SK-MEL-5 (cell line): Measurements from ENCODE around the gene TMEM266. TPM values are rescaled to one million over a fixed set of nuclear protein-coding genes. Genes with fewer than 3 reads are reported as not detected.

Source experiments
- DNase-seq: peaks from one replicate; pipeline ENCODE4 v3.0.0-alpha.2; 2016; ENCODE audit warnings: low read depth, low spot score
- in situ Hi-C: cut with HindIII; loops from 2 replicates; pipeline ENCODE4 v1.10.0; 2016; ENCODE audit warnings: low sequenced_read_pairs, high pct_unique_total_duplicates, low pct_unique_long_range_greater_than_20kb
- total RNA-seq: library from RNA; depleted of rRNA; stranded (reverse); fragments of >200 nt; shearing (Covaris generic); gene quantifications from 2 replicates; pipeline ENCODE4 v1.2.3, GENCODE V29; 2014

TMEM266 gene
- total RNA-seq, 1 experiment from 2014 or later: 1.9 TPM

DNA sequence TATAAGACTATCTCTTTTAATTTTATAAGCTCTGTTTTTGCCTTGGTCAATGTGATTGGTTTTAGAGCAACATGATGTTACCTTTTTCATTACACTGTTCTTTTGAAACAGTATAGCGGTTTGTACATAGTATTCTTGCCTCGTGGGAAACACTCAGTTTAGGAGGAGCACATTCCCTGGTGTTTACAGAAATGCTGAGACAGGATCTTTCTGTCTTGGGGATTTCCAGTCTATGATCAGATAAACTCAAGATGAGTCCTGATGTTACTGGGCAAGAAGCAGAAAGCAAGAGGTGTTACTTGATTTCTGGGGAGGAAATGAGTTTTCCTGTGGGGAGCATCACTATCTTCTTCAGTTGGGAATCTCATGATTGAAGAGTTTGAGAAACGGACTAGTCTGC, 2.5 kb downstream of the TMEM266 start:
- in situ Hi-C loops: no loop called here
- no peak for DNase-seq

DNA sequence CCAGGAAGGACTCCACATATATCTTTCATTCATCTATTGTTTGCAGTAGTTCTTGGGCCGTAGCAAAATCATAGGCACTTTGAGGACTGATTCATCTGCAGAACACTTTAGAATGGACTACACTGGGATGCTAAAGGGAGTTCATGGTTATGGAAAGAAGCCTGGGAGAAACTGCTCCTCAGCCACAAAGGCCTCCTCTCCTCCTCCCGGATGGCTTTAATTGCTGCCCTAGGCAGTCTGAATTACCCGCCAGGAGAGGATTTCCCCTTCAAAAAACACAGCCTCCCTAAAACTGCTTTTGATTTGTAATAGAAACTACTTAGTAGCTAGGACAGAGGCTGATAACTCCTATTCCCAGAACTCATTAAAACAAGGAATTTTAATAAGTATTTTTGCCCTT, 4.6 kb downstream of the TMEM266 start:
- in situ Hi-C loops: no loop called here
- no peak for DNase-seq

DNA sequence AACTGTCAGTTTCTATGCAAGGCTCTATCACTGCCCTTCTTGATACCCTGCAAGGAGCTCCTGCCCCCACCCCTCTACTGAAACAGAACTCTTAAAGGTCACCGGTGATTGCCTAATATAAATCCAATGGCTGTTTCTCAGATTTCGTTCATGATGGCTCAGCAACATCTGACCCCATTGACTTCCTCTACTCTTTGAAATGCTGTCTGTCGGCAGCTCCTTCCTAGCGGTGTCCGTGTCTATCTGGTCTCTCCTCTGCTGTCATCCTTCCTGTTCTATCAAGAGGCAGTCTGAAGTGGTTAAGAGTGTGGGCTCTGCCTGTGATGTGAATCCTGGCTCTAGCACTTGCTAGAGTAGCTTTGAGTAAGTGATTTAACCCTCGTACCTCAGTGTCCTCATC, 5.5 kb downstream of the TMEM266 start:
- in situ Hi-C loops: no loop called here
- peak; percentile 38 for DNase-seq

DNA sequence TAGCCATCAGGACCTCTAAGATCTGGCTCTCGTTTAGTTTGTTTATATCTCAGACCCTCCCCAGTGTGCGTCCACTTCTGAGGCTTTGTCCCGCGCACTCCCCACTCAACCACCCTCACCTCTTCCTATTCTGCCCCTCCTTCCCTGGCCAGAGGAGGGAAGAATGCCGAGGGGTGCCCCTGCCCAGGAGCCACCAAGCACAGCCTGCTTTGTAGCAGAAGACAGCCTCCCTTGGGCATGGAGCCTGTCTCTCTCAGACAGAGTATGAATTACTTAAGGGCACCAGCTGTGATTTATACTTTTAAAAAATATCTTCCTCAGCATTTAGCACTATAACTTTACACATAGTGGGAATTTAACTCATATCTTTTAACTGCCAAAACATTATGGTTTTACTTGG, 6.0 kb downstream of the TMEM266 start:
- in situ Hi-C loops: no loop called here
- no peak for DNase-seq

DNA sequence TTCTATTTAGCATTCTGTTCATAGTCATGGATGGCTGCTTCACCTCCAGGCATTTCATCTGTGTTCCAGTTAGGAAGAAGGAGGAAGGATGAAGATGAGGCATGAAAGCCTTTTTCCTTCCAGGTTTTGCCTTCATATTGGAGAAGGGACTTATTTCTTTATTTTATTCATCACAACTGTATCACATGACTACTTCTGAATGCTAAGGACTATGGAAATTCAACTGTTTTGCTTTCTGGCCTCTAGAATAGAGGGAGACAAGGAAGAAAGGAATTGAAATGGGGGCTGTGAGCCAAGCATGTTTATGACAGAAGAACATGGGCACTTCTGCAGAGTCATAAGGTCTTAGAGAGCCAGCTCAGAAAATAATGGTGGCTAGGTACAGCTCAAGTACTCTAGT, 10.4 kb downstream of the TMEM266 start:
- DNase-seq: no peak
- in situ Hi-C loops: no loop called here

DNA sequence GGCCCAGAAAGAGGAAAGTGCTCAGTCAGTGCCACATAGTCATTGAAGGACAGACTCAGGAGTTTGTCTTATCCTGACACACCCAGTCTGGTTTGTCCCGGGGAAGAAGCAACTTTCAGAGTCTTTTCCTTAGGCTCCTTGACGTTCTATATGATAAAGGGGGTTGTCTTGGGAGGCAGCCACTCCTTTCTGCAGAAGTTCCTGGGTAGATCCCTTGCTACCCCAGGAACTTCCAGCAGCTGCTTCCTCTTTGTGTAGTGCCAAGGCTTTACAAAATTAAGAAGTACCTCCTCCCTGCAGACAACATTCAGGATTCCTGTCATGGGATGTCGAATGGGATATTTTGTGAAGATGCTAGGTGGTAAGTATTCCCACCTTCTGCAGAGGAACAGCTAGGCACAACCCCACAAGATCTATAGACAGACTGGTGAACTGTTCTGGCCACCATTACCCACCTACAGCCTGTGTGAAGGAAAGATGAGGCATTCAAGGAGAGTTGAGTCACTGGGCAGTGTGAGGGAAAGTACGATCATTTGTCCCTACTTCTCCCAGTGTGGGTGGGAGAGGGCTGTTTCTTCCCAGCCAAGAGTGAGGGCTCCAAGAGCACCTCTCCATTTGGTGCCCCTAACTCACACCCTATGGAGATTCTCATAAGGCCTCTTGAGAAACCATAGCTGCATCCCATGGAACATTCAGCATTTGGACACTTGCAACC, 11.3 kb downstream of the TMEM266 start:
- in situ Hi-C loops: no loop called here
- DNase-seq: no peak

DNA sequence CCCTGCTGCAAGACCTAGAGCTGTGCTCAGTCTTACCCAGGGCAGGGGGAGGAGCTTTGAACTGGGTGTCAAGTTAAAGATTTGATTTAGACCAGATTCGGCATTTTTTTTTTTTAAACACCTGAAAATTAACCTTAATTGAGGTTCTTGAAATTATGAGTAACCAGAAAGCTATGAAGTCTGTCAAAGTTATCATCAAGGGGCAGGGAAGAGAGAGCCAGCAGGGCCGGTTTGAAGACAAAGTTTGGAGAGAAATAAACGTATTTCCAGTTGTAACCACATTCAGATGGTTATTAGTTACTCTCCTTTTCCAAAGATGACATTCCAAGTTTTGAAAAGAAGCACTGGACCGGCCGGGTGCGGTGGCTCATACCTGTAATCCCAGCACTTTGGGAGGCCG, 12.0 kb downstream of the TMEM266 start:
- no peak for DNase-seq
- in situ Hi-C loops: no loop called here

DNA sequence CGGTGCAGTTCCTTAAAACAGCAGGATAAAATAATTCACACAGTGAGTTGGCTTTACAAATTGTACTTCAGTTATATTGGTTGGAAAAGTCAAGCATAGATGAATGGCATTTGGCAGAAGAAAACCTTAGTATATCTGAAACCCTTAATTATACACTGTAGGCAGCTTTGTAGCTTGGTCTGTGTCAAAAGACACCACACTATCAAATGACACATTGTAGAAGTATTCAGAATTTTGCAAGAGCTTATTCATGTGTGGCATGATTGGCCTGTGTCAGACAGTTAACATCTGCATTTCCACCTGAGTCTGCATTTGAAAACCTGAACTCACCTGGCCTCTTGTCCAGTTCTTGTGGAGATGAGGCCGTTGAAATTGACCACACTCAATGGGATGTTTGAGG, 13.8 kb downstream of the TMEM266 start:
- no peak for DNase-seq
- in situ Hi-C loops: no loop called here

DNA sequence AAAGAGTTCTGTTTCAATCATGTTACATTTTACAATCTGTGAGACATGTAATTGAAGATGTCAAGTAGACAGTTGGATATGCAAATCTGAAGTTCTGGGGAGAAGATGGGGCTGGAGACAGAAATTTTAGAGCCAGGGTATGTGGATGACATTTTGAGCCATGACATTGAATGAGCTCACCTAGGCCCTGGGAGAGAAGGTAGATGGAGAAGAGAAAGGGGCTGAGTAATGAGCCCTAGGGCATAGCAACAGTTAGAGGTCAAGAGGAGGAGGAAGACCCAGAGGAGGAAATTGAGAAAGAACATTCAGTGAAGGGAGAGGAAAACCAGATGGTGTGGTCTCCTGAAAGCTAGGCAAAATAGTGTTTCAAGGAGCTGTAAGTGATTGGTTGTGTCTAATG, 15.3 kb downstream of the TMEM266 start:
- in situ Hi-C loops: no loop called here
- DNase-seq: no peak

DNA sequence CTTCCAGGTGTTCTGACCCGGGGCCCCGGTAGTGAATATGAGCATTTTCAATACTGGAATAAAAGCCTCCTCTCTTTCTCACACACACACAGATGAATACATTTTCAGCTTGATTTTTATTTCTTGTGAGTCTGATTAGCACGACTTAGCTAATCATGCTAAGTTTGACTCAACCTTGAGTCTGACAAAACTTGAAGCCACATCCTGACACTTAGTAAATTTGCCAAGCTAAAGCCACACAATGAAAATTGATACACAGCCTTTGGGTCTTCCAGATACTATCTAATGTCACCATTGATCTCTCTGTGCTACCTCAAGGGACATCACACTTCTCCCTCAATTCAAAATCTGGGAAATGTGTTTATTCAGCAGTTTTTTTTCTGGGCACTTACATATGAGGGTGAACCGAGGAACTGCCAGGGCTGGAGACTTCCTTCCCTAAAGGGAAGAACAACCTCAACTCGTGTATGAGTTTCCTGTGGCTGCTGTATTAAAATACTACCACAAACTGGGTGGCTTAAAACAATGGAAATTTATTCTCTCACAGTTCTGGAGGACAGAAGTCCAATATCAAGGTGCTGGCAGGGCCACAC, 18.6 kb downstream of the TMEM266 start:
- in situ Hi-C loops: no loop called here
- no peak for DNase-seq

DNA sequence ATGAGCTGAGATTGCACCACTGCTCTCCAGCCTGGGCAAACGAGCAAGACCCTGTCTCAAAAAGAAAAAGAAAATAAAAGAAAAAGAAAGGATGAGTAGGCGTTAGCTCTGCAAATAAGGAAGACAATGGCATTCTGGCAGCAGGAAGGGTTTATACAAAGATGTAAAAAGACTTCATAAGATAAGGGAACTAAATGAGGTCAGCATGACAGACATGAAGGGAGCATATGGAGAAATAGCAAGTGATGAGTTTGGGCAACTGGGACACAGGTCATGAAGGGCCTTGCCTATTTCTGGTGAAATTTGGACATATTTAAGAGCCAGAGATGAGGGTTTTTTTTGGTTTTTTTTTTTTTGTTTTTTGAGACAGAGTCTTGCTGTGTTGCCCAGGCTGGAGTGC, 24.5 kb downstream of the TMEM266 start:
- in situ Hi-C loops: no loop called here
- DNase-seq: no peak

DNA sequence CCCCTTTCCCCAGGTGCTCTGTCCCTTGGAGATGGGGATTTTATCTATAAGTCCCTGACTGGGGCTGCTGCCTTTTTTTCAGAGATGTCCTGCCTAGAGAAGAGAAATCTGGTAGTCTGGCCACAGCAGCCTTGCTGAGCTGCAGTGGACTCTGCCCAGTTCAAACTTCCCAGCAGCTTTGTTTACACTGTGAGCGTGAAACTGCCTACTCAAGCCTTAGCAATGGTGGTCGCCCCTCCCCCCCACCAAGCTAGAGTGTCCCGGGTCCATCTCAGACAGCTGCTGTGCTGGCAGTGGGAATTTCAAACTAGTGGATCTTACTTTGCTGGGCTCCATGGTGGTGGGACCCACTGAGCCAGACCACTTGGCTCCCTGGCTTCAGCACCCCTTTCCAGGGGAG, 38.9 kb downstream of the TMEM266 start:
- no peak for DNase-seq
- in situ Hi-C loops: no loop called here

DNA sequence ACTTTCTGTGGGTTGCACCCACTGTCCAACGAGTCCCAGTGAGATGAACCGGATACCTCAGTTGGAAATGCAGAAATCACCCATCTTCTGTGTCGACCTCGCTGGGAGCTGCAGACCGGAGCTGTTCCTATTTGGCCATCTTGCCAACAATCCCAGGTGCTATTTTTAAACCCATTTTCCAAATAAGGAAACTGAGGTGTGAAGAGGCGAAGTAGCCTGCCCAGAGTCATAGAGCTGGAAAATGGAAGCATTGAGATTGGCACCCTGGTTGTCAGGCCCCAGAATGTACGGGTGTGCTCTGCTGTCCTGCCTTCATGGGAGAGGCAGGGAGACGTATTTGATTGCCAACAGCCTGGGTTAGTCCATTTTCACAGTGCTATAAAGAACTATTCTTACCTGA, 39.6 kb downstream of the TMEM266 start:
- DNase-seq: no peak
- in situ Hi-C loops: no loop called here

DNA sequence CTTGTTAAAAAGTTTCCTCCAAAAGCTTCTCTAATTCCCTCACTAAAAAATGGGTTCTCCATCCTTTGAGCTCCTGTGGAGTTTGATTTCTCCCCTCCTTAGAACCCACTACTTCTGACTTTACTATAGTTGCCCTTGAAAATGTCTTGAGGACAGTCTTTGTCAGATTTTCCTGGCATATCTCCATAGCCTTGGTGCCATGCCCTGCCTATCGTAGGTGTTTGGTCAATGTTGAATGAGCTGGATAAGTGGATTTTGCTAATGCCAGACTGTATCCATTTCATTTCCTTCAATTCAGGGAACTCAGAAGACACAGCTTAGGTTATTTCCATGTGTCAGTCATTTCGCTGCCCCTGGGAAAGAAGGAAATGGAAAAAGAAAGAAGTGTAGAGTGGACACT, 40.6 kb downstream of the TMEM266 start:
- no peak for DNase-seq
- in situ Hi-C loops: no loop called here

DNA sequence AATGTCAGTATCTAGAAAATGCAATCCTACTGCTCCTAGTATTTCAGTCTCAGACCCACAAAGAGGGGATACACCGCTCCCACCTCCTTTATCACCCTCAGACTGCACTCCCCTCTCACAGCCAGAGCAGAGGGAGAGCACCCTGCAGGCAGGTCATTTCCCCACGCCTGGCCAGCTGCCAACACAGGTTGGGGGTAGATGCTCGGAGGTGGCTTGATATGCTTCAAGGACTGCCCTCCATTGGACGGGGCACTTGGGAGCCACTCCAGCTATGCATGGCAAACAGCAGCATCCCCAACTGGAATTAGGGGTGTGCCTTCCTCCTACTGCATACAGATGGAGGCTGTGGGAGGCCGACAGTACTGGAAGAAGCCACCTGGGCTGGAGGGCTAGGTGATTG, 41.9 kb downstream of the TMEM266 start:
- in situ Hi-C loops: no loop called here

DNA sequence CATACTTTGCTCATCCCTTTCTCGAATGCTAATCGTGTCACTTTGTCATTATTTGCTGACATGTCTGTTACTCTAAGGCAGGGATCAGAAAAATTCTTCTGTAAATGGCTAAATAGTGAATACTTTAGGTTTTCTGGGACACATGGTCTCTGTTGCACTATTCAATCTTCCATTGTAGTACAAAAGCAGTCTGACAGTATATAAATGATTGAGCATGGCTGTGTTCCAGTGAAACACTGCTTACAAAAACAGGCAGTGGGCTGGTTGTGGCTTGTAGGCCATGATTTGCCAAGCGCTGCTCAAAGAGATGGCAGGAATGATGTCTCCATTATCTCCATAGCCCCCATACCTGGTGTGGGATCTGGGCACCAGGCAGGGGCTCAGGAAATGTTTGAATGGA, 45.6 kb downstream of the TMEM266 start:
- no peak for DNase-seq
- in situ Hi-C loops: no loop called here

More for the DNA sequence above, 41.9 kb downstream of the TMEM266 start:
- DNase-seq: no peak

DNA sequence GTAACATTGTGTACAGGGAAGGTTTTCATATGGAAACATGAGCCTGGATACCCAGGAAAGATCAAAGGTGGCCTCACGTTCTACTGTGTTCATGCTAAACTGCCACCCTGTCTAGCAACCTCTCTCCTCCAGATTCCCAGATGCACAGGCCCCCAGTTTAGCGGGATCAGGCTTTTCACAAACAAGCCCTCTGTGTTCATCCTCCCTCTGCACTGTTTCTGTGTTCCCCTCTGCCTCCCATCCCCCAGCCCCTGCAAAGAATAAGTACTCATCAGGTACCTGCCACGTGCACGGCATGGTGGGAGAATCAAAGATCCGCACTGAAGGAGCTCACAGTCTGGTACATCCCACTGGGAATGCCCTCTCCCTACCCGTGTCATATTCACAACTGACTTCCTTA, 46.1 kb downstream of the TMEM266 start:
- DNase-seq: no peak
- in situ Hi-C loops: no loop called here

DNA sequence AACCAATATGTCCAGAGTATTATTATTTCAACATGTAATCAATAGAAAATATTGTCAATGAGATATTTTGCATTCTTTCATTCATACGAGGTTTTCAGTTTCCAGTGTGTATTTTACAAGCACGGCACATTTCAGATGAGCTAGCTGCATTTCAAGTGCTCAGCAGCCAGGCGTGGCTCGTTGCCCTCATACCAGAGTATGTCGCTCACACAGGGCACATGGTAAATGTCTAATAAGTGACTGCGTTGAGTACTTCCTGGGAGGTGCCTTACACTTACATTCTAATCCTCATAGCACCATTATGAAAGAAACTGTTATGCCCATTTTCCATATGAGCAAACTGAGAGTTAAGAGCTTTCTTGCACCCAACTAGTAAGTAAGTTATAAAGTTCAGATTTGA, 47.4 kb downstream of the TMEM266 start:
- no peak for DNase-seq

DNA sequence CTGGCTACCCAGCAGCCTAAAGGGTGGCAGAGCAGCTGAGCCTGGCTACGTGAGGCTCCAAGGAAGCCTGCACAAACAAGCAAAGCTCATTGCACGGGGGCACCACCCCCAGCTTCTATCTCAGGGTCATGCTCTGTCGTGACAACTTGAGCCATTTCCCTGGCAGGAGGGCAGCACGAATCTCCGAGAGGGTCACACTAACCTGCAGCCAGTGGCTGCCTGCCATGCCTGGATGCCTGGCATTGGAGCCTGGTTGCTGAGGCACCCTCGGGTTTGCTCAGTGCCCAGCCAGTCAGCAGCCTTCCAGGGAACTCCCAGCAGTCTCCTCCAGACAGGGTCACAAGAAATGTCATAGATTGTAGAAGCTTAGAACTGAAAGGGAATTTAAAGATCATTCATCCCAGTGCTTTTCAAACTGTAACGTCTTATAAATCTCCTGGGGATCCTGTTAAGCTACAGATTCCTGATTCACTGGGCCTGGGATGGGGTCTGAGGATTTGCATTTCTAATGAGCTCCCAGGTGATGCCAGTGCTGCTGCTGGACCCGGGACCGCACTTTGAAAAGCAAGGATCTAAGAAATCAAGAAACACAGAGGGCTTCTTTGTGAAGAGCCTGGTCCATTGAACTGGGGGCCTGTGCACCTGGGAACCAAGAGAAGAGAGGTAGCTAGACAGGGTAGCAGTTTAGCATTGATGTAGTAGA, 48.4 kb downstream of the TMEM266 start:
- in situ Hi-C loops: no loop called here

More for the DNA sequence above, 47.4 kb downstream of the TMEM266 start:
- in situ Hi-C loops: no loop called here

More for the DNA sequence above, 48.4 kb downstream of the TMEM266 start:
- no peak for DNase-seq
